ENCODE data around the gene CALML3.
"Not testable (repeated sequence)": the region's sequence is repeated elsewhere in the genome, so short reads cannot be mapped to it uniquely, and the experiment has no call there.

The CALML3 gene

DNA sequence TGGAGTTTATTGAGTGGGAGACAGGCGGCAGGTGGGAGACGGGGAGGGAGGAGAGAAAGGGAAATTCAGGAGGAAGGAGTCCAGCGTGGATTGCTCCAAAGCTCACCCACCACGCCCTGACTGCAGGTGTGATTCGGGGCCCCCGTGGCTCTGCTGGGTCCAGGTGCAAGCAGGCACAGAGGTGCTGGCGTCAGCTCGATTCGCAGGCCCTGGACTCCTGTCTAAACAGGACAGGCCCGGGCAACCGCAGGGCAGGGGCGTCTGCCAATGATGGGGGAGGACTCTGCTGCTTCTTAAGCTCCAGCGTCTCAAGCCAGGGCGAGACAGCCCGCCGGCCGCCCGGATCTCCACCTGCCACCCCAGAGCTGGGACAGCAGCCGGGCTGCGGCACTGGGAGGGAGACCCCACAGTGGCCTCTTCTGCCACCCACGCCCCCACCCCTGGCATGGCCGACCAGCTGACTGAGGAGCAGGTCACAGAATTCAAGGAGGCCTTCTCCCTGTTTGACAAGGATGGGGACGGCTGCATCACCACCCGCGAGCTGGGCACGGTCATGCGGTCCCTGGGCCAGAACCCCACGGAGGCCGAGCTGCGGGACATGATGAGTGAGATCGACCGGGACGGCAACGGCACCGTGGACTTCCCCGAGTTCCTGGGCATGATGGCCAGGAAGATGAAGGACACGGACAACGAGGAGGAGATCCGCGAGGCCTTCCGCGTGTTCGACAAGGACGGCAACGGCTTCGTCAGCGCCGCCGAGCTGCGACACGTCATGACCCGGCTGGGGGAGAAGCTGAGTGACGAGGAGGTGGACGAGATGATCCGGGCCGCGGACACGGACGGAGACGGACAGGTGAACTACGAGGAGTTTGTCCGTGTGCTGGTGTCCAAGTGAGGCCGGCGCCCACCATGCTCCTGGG lies at the start of gene CALML3:
TSS of gene CALML3 (plus strand) at position 321 of the 920 bp plus-strand sequence. CDS start at position 446, 125 bp downstream.
- no peak within 1 kb of the TSS for H3K4me3 ChIP-seq (ENCODE audit: low read length)
- H3K36me3 ChIP-seq (ENCODE audit: control insufficient read depth, insufficient read depth, low read length), result no peaks in the 10 kb centered on the region
- no peak within 1 kb of the TSS for H3K9ac ChIP-seq (ENCODE audit: low read length)
- H3K27ac ChIP-seq (ENCODE audit: low read depth, low read length), result no peak within 1 kb of the TSS
- no peaks in the 10 kb centered on the region for H3K27me3 ChIP-seq (ENCODE audit: control insufficient read depth, insufficient read depth, low read length)
- H3K4me1 ChIP-seq (ENCODE audit: control insufficient read depth, insufficient read depth, low read length), result peaks cover 6% of the 10 kb centered on the region

DNA sequence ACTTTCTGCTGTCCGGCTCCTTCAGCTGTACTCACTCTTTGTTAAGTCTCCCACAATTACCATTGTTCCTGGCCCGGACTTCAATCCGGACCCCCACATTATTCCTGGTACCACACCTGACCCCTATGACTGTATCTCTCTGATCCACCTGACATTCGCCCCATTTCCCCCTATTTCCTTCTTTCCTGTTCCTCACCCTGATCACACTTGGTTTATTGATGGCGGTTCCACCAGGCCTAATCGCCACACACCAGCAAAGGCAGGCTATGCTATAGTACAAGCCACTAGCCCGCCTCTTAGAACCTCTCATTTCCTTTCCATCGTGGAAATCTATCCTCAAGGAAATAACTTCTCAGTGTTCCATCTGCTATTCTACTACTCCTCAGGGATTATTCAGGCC lies 49.7 kb upstream of the CALML3 start:
- not testable (repeated sequence) for H3K4me1 ChIP-seq (ENCODE audit: control insufficient read depth, insufficient read depth, low read length); H3K27ac ChIP-seq (ENCODE audit: low read depth, low read length); H3K9ac ChIP-seq (ENCODE audit: low read length); H3K4me3 ChIP-seq (ENCODE audit: low read length); H3K27me3 ChIP-seq (ENCODE audit: control insufficient read depth, insufficient read depth, low read length); H3K36me3 ChIP-seq (ENCODE audit: control insufficient read depth, insufficient read depth, low read length)

DNA sequence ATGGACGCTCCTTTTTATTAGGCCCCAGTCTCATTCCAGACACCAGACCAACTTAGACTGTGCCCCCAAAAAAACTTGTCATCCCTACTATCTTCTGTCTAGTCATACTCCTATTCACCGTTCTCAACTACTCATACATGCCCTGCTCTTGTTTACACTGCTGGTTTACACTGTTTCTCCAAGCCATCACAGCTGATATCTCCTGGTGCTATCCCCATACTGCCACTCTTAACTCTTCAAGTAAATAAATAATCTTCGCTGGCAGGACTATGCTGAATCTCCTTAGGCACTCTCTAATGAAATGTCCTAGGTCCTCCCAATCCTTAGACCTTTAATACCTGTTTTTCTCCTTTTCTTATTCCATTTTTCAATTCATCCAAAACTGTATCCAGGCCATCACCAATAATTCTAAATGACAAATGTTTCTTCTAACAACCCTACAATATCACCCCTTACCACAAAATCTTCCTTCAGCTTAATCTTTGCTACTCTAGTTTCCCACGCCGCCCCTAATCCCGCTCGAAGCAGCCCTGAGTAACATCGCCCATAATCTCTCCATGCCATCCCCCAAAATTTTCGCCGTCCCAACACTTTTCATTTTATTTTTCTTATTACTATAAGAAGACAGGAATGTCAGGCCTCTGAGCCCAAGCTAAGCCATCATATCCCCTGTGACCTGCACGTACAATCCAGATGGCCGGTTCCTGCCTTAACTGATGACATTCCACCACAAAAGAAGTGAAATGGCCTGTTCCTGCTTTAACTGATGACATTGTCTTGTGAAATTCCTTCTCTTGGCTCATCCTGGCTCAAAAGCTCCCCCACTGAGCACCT lies 48.6 kb upstream of the CALML3 start:
- H3K4me3 ChIP-seq (ENCODE audit: low read length); H3K36me3 ChIP-seq (ENCODE audit: control insufficient read depth, insufficient read depth, low read length); H3K9ac ChIP-seq (ENCODE audit: low read length); H3K4me1 ChIP-seq (ENCODE audit: control insufficient read depth, insufficient read depth, low read length); H3K27me3 ChIP-seq (ENCODE audit: control insufficient read depth, insufficient read depth, low read length); H3K27ac ChIP-seq (ENCODE audit: low read depth, low read length): not testable (repeated sequence)

DNA sequence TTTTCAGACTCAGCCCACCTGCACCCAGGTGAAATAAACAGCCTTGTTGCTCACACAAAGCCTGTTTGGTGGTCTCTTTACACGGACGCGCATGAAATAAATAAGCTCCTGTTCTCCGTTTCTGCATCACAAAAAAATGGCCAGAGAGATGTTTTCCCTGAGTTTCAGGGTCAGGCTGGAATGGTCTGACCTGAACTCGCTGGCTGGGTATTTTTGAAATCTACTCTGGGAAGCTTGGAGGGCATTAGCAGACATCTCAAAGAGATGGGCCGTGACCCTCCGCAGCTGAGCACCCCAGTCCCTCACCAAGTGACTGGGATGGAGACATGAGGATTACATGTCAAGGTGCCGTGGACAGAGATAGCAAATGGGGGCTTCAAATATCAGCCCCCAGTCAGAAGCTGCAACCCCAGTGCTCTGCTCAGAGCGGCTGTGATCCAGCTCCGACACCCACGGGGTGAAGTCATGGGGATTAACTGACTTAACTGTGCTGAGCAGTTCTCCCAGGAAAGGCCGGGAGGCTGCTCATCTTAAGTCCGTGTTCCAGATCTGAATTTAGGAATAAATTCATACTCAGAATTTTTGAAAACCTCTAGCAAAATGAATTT lies 47.7 kb upstream of the CALML3 start:
- no peak overlapping the region for H3K27ac ChIP-seq (ENCODE audit: low read depth, low read length)
- no peaks in the 10 kb centered on the region for H3K36me3 ChIP-seq (ENCODE audit: control insufficient read depth, insufficient read depth, low read length)
- no peak overlapping the region for H3K9ac ChIP-seq (ENCODE audit: low read length)
- H3K27me3 ChIP-seq (ENCODE audit: control insufficient read depth, insufficient read depth, low read length), result no peaks in the 10 kb centered on the region
- H3K4me3 ChIP-seq (ENCODE audit: low read length), result no peak overlapping the region
- H3K4me1 ChIP-seq (ENCODE audit: control insufficient read depth, insufficient read depth, low read length), result no peaks in the 10 kb centered on the region

DNA sequence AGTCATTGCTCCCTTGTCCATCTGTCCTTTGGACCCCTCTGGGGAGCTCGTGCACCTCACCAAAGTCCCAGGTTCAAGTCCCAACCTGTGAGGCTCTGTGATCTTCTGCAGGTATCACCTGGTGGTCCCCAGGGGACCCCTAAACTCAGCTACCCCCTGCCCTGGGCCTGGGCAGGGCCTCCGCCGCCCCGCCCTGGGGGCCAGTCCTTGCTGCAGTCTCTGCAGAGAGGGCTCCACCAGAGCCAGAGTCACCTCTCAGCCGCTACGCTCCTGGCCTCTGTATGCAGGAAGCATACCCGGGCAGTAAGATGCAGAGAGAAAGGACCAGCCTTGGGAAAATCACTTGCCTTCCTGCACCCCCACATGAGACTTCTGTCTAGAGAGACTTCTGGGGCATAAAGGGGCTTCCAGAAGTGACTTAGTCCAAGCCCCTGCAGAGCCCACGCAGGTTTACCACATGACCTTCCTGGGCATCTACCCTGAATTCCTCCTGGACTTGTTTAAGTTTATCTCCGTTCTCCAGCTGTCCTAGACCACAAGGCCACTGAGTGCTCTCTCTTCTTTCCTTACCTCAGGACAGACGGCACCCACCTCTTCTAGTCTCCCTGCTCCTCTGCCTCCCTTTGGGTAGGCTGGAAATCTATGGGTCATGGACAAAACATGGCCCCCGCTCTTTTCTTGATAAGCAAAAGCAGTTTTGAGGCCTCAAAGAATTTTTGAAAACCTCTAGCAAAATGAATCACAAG lies 46.6 kb upstream of the CALML3 start:
- Histone ChIP-seq H3K36me3 (ENCODE audit: control insufficient read depth, insufficient read depth, low read length) (no peaks in the 10 kb centered on the region), H3K9ac (ENCODE audit: low read length) (no peak overlapping the region), H3K4me1 (ENCODE audit: control insufficient read depth, insufficient read depth, low read length) (no peaks in the 10 kb centered on the region), H3K27me3 (ENCODE audit: control insufficient read depth, insufficient read depth, low read length) (no peaks in the 10 kb centered on the region), H3K27ac (ENCODE audit: low read depth, low read length) (no peak overlapping the region), H3K4me3 (ENCODE audit: low read length) (no peak overlapping the region)

DNA sequence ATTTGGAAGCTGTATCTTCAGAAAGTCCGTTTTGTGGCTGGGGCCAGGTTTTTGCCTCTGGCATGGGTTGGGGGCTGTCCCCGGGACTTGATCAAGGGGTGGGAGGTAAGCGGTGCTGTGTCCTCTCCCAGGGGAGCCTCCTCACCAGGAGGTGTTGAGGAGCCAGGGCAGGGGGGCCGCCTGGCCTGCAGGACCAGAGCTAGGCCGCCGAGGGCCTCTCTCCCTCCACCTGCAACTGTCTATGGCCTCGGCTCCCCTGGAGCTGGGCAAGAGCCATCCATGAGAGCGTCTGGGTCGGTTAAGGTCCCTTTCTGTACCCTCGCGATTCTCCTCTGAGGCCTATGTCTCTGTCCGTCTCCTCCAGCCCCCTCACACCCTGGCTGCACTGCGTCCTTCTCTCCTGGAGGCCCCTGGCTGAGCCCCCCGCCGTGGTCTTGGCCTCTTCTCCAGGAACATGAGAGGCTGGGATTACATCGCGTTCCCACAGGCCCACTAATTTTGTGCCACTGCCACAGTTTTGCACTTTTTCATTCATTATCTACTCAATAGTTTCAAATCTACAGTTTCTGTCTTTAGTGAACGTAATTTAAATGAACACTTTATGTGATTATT lies 46.0 kb upstream of the CALML3 start:
- no peak overlapping the region for H3K27ac ChIP-seq (ENCODE audit: low read depth, low read length)

DNA sequence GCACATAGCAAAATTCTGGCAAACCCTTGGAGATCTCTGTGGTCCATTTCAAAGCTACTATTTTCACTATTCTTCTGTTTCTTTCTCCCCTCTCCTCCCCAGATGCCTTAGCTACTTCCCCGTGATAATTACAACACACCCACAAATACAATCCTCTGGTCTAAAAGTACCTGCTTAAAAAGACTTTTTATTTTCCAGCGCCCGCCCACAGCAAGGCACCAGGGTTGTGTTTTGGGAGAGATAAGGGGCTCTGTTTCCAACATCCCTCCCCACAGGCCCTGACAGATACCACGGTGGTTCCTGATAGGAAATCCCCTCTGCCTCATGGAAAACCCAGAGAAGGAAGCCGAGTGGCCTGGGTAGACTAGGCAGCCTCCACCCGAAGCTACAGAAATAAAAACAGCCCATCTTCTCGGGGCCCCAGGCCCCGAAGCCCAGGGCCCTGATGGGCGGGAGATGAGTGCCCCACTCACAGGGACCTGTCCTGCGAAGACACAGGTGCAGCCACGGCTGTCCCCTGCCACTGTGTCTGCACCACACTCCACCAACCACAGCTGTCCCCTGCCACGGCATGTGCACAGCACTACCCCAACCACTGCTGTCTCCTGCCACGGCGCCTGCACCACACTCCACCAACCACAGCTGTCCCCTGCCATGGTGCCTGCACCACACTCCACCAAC lies 45.1 kb upstream of the CALML3 start:
- Histone ChIP-seq H3K4me1 (ENCODE audit: control insufficient read depth, insufficient read depth, low read length) (no peaks in the 10 kb centered on the region), H3K9ac (ENCODE audit: low read length) (no peak overlapping the region), H3K27ac (ENCODE audit: low read depth, low read length) (no peak overlapping the region), H3K4me3 (ENCODE audit: low read length) (no peak overlapping the region), H3K36me3 (ENCODE audit: control insufficient read depth, insufficient read depth, low read length) (no peaks in the 10 kb centered on the region), H3K27me3 (ENCODE audit: control insufficient read depth, insufficient read depth, low read length) (no peaks in the 10 kb centered on the region)

More for the DNA sequence above, 46.0 kb upstream of the CALML3 start:
- Histone ChIP-seq H3K27me3 (ENCODE audit: control insufficient read depth, insufficient read depth, low read length) (no peaks in the 10 kb centered on the region), H3K9ac (ENCODE audit: low read length) (no peak overlapping the region), H3K4me1 (ENCODE audit: control insufficient read depth, insufficient read depth, low read length) (no peaks in the 10 kb centered on the region), H3K4me3 (ENCODE audit: low read length) (no peak overlapping the region), H3K36me3 (ENCODE audit: control insufficient read depth, insufficient read depth, low read length) (no peaks in the 10 kb centered on the region)

DNA sequence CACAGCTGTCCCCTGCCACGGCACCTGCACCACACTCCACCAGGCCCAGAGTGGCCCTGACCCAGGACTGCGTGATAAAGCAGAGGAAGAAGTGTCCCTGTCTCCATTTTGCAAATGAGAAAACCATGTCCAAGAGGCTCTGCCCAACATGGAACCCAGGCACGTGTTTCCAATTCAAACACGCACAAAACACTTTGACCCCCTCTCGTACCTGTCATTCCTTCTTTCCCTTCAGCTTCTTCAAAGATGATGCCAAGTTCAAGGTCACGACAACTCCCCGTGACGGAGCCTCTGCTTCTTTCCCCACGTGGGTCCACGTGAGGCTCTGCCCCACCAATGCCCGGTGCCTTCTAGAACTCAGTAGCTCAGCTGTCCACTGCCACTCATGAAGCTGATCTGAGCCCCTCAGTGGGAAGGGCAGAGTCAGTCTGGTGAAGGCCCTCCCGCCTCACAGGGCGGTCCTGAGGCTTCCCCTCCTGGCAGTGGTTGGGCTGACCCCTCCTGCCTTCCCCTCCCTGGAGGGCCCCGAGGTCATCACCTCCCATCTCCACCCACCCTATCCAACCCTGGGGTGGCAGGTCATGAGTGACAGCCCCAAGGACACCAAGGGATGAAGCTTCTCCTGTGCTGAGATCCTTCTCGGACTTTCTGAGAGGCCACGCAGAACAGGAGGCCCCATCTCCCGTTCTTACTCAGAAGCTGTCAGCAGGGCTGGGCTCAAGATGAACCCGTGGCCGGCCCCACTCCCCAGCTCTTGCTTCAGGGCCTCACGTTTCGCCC lies 44.4 kb upstream of the CALML3 start:
- Histone ChIP-seq H3K27ac (ENCODE audit: low read depth, low read length) (no peak overlapping the region), H3K4me3 (ENCODE audit: low read length) (no peak overlapping the region), H3K27me3 (ENCODE audit: control insufficient read depth, insufficient read depth, low read length) (no peaks in the 10 kb centered on the region), H3K36me3 (ENCODE audit: control insufficient read depth, insufficient read depth, low read length) (no peaks in the 10 kb centered on the region), H3K9ac (ENCODE audit: low read length) (no peak overlapping the region), H3K4me1 (ENCODE audit: control insufficient read depth, insufficient read depth, low read length) (no peaks in the 10 kb centered on the region)

DNA sequence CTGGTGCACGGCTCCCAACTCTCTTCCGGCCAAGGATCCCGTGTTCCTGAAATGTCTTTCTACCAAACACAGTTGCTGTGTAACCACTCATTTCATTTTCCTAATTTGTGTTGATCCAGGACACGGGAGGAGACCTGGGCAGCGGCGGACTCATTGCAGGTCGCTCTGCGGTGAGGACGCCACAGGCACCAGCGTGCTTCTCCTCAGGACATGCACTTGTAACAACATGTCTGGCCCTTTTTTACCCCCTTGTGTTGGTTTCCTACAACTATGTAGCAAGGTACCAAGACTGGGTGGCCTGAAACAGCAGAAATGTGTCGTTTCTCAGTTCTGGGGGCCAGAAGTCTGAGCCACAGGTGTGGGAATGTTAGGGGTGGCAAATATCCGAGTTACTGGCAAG lies 43.6 kb upstream of the CALML3 start:
- Histone ChIP-seq H3K27me3 (ENCODE audit: control insufficient read depth, insufficient read depth, low read length) (no peaks in the 10 kb centered on the region), H3K36me3 (ENCODE audit: control insufficient read depth, insufficient read depth, low read length) (no peaks in the 10 kb centered on the region), H3K9ac (ENCODE audit: low read length) (no peak overlapping the region), H3K4me1 (ENCODE audit: control insufficient read depth, insufficient read depth, low read length) (no peaks in the 10 kb centered on the region), H3K27ac (ENCODE audit: low read depth, low read length) (no peak overlapping the region), H3K4me3 (ENCODE audit: low read length) (no peak overlapping the region)

DNA sequence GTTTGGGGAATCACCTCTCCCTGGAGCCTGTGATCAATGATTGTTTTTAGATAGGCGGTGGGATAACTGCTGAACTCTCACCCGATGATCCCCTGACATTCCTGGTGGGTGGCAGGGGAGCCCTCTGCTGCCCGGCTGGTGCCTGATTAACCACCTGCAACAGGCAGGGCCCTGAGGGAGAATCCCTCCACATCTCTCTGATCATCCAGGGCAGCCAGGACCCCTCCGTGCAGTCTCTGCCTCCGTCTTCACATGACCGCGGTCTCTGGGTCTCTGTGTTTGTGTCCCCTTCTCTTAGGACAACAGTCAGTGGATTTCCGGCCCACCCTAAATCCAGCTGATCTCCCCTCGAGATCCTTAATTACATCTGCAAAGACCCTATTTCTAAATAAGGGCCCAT lies 42.7 kb upstream of the CALML3 start:
- Histone ChIP-seq H3K4me1 (ENCODE audit: control insufficient read depth, insufficient read depth, low read length) (no peaks in the 10 kb centered on the region), H3K4me3 (ENCODE audit: low read length) (no peak overlapping the region), H3K27ac (ENCODE audit: low read depth, low read length) (no peak overlapping the region), H3K27me3 (ENCODE audit: control insufficient read depth, insufficient read depth, low read length) (no peaks in the 10 kb centered on the region), H3K9ac (ENCODE audit: low read length) (no peak overlapping the region), H3K36me3 (ENCODE audit: control insufficient read depth, insufficient read depth, low read length) (no peaks in the 10 kb centered on the region)

DNA sequence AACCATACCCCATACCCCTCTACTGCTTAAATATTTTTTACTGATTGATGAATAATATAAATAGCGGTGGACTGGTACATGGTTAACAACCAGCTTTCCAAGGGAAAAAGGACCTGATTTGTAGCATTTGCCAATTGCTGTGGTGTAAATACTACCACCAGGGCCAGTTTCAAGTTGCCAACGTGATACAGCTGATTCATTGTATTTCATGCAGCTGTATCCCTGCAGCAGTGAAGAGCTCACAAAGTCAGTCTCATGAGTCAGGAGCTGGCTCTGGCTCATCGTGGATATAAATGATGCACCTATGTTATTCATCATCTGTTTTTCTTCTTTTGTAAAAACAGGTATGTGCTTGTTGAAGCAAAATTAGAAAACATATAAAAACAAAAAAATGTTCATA lies 40.6 kb upstream of the CALML3 start:
- no peaks in the 10 kb centered on the region for H3K4me1 ChIP-seq (ENCODE audit: control insufficient read depth, insufficient read depth, low read length)
- no peak overlapping the region for H3K27ac ChIP-seq (ENCODE audit: low read depth, low read length)
- H3K4me3 ChIP-seq (ENCODE audit: low read length), result no peak overlapping the region
- H3K9ac ChIP-seq (ENCODE audit: low read length), result no peak overlapping the region
- no peaks in the 10 kb centered on the region for H3K27me3 ChIP-seq (ENCODE audit: control insufficient read depth, insufficient read depth, low read length)
- H3K36me3 ChIP-seq (ENCODE audit: control insufficient read depth, insufficient read depth, low read length), result no peaks in the 10 kb centered on the region

All from rectal smooth muscle tissue (tissue), 1 donor.